Prostate gland (tissue), 2 donors: ENCODE measurements around the gene USP35. TPM values are rescaled to one million over a fixed set of nuclear protein-coding genes. Genes with fewer than 3 reads are reported as not detected.

Experiments used
- DNase-seq: peaks from one replicate; pipeline ENCODE4 v3.0.0-alpha.2; 2019; ENCODE audit warnings: low spot score
- H3K27ac ChIP-seq, 2 donors: fragments of 200-600 bp; sonication (generic); 2 replicates each; pipeline ENCODE4 v1.5.1; 2017 to 2019
- H3K27me3 ChIP-seq: fragments of 200-600 bp; sonication (generic); replicated peaks from 2 replicates; pipeline ENCODE4 v1.5.1; 2019; ENCODE audit not compliant: insufficient read depth
- H3K36me3 ChIP-seq, 2 donors: fragments of 200-600 bp; sonication (generic); 1 replicate in 1 of 2; 2 replicates in 1 of 2; pipeline versions ENCODE4 v1.5.1 to v1.8.1; 2017 to 2019
- H3K4me1 ChIP-seq: fragments of 200-600 bp; sonication (generic); replicated peaks from 2 replicates; pipeline ENCODE4 v1.5.1; 2019
- H3K4me3 ChIP-seq, 2 donors: fragments of 200-600 bp; sonication (generic); 2 replicates each; pipeline ENCODE4 v1.5.1; 2017 to 2019
- H3K9me3 ChIP-seq: fragments of 200-600 bp; sonication (generic); 2 replicates; pipeline ENCODE4 v1.5.1; 2017
- POLR2A ChIP-seq: fragments of 450-650 bp; IDR thresholded peaks from one replicate; pipeline ENCODE4 v1.6.1; 2016; ENCODE audit warnings: antibody characterized with exemption, mild to moderate bottlenecking
- POLR2AphosphoS5 ChIP-seq: sonication (generic); formaldehyde crosslinking; IDR thresholded peaks from one replicate; pipeline ENCODE4 v1.6.1; 2017; ENCODE audit warnings: antibody characterized with exemption
- WGBS: methylation state at CpG from one replicate; pipeline ENCODE4 v1.1.5; 2018; 5-methylcytosine and 5-hydroxymethylcytosine counted together
- intact Hi-C: fragments of 100-400 bp; cut with DNase I; formaldehyde crosslinking; loops from one replicate; pipeline ENCODE4 v1.14.2; 2022
- total RNA-seq, 2 donors: library from RNA; depleted of rRNA; stranded (reverse); fragments of >200 nt; gene quantifications; one replicate each; pipeline ENCODE4 v1.1.0, GENCODE V29; 2016
- TF ChIP-seq, protein P1 (sequence below), 4 experiments: fragments of 200-600 bp in 2 of 4; fragments of 450-650 bp in 2 of 4; sonication (generic) in 2 of 4; IDR thresholded peaks; 1 replicate in 3 of 4; 2 replicates in 1 of 4; pipeline ENCODE4 v1.5.1; 2016 to 2019; ENCODE audit warnings: antibody characterized with exemption in 4 of 4, mild to moderate bottlenecking in 2 of 4, moderate library complexity in 2 of 4

USP35 gene
- total RNA-seq, 2 donors from 2014 or later, result 3.4 to 13.6 TPM

DNA sequence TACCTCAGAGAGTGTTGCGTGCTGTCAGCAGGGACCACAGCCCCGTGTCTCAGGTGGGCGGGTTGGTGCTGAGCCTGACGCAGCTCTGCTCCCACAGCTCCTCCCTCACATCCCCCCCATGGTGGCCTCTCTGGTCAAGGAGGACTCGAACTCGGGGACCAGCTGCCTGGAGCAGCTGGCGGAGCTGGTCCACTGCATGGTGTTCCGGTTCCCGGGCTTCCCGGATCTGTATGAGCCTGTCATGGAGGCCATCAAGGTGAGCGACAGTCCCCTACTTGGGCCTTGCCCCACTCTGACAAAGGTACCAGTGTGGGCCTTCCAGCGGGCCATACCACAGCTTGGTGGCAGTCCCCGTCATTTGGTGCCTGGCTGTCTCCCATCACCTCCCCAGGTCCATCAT, 11.8 kb downstream of the USP35 start:
- no peaks in the 10 kb centered on the region for H3K27me3 ChIP-seq
- intact Hi-C loops, result no loop called here
- H3K27ac ChIP-seq, result no peak overlapping the region
- TF ChIP-seq POLR2AphosphoS5, result no peak
- TF ChIP-seq POLR2A, result no peak
- H3K9me3 ChIP-seq, result no peaks in the 10 kb centered on the region
- H3K4me3 ChIP-seq, result no peak overlapping the region
- 98% methylated on average over 13 of the region's 13 CpGs for WGBS
- H3K36me3 ChIP-seq, result peaks cover 0 to 5% of the 10 kb centered on the region in 2 donors
- DNase-seq, result no peak
- H3K4me1 ChIP-seq, result no peaks in the 10 kb centered on the region

DNA sequence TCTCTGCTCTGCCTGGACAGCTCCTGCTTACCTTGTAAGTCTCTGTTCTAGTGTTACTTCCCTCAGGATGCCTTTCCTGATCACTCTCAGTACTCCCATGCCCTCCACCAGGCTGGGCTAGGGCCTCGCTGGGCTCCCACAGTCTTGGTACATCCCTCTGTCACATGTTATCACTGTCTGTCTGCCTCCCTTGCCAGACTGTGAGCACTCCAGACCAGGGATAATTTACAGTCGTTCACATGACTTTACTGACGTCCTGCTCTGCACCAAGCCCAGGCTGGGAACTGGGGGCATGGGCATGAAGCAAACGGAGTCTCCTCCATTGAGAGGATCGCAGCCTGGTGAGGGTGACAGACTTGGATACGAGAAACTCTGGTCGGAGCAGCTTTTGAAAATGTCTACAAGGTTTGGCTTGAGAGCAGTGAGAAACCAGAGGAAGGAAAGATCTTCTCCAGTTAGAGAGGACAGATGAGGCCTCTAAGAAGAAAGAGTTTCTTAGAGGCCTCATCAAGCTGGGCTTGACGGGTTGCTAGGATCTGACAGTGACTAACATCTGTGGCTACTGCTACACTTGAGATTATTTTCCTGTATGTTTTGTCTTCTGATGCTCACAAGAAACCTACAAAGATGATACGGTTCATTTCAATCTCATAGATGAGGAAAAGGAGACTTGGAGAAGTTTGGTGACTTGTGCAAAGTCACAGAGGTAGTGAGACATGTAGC, 12.5 kb downstream of the USP35 start:
- DNase-seq, result no peak
- 82% methylated on average over 9 of the region's 9 CpGs for WGBS

DNA sequence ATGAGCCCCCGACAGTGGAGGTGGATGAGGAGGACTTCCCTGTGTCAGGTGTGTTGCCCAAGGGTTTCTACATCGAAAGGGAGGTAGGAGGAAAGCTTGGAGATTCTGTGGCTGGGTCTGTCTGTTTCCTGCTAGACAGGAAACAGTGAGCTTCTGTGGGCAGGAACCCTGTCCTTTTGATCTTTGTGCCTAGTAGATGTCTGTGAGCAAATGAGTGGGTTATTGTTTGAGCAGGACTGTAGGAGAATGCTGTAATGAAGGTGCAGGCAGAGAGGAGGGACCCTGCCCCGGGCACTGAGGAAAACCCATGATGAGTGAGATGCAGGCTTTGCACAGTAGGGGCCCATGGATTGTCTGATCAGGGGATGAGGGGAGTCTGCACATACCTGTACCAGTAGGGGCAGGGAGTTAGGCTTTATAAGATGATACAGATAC, 14.0 kb downstream of the USP35 start:
- peaks cover 0 to 5% of the 10 kb centered on the region in 2 donors for H3K36me3 ChIP-seq
- no peaks in the 10 kb centered on the region for H3K9me3 ChIP-seq
- no peak overlapping the region for H3K4me3 ChIP-seq
- no peaks in the 10 kb centered on the region for H3K27me3 ChIP-seq
- no peaks in the 10 kb centered on the region for H3K4me1 ChIP-seq
- intact Hi-C loops, result no loop called here
- no peak for DNase-seq
- H3K27ac ChIP-seq, result no peak overlapping the region
- TF ChIP-seq, protein P1, sequence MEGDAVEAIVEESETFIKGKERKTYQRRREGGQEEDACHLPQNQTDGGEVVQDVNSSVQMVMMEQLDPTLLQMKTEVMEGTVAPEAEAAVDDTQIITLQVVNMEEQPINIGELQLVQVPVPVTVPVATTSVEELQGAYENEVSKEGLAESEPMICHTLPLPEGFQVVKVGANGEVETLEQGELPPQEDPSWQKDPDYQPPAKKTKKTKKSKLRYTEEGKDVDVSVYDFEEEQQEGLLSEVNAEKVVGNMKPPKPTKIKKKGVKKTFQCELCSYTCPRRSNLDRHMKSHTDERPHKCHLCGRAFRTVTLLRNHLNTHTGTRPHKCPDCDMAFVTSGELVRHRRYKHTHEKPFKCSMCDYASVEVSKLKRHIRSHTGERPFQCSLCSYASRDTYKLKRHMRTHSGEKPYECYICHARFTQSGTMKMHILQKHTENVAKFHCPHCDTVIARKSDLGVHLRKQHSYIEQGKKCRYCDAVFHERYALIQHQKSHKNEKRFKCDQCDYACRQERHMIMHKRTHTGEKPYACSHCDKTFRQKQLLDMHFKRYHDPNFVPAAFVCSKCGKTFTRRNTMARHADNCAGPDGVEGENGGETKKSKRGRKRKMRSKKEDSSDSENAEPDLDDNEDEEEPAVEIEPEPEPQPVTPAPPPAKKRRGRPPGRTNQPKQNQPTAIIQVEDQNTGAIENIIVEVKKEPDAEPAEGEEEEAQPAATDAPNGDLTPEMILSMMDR (IDR thresholded peaks at IDR 0.05), result no peak
- no peak for TF ChIP-seq POLR2AphosphoS5
- TF ChIP-seq POLR2A, result no peak
- WGBS, result 39% methylated on average over 3 of the region's 3 CpGs

More for the DNA sequence above, 12.5 kb downstream of the USP35 start:
- TF ChIP-seq, protein P1 (IDR thresholded peaks at IDR 0.05), result no peak
- no peak for TF ChIP-seq POLR2AphosphoS5
- no peak for TF ChIP-seq POLR2A
- H3K9me3 ChIP-seq, result no peaks in the 10 kb centered on the region
- intact Hi-C loops, result no loop called here
- peaks cover 0 to 5% of the 10 kb centered on the region in 2 donors for H3K36me3 ChIP-seq
- H3K4me3 ChIP-seq, result no peak overlapping the region
- no peak overlapping the region for H3K27ac ChIP-seq
- no peaks in the 10 kb centered on the region for H3K4me1 ChIP-seq
- no peaks in the 10 kb centered on the region for H3K27me3 ChIP-seq

DNA sequence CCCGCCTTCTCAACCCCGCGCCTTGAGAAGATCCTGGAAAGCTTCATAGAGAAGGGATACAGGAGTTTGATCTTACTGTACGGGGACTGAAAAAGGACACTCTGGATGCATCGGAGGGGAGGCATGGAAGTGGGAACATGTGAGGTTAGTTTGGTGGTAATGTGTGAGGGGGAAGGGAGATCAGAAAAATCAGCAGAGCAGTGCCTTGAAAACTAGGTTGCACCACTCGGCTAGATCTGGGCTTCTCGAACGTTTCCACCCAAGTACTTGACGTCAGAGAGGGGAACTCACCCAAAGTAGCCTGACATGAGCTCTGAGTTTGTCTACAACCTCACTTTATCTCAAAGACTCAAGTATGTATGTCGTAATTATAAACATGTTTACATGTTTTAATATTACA, 14.5 kb downstream of the USP35 start:
- Histone ChIP-seq H3K4me3 (no peak overlapping the region), H3K4me1 (no peaks in the 10 kb centered on the region), H3K9me3 (no peaks in the 10 kb centered on the region), H3K27ac (no peak overlapping the region), H3K36me3 (peaks cover 0 to 5% of the 10 kb centered on the region in 2 donors), H3K27me3 (no peaks in the 10 kb centered on the region)
- 85% methylated on average over 10 of the region's 10 CpGs for WGBS
- intact Hi-C loops, result no loop called here
- DNase-seq, result no peak
- TF ChIP-seq POLR2AphosphoS5 (no peak), POLR2A (no peak)
- TF ChIP-seq, protein P1 (IDR thresholded peaks at IDR 0.05), result no peak

DNA sequence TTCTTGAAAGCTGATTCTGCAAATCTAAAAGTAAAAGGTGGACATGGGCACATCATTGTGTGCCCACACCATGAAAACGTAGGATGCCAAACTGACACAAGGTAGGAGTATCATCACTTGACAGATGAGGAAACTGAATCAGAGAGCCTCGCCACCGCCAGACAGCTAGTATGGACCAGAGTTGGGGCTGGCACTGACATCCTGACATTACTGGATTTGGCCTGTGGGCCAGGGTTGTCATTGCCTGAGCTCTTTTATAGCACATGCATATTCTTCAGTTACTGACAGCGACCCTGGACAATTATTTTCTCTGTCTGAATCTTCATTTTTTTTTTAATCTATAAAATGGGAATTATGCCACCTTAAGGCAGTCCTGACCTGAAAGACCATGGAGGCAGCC, 16.5 kb downstream of the USP35 start:
- Histone ChIP-seq H3K4me3 (no peak overlapping the region), H3K36me3 (peaks cover 0 to 2% of the 10 kb centered on the region in 2 donors), H3K27ac (no peak overlapping the region), H3K9me3 (no peaks in the 10 kb centered on the region), H3K27me3 (no peaks in the 10 kb centered on the region), H3K4me1 (no peaks in the 10 kb centered on the region)
- DNase-seq, result no peak
- intact Hi-C loops, result no loop called here
- 93% methylated on average over 4 of the region's 4 CpGs for WGBS
- TF ChIP-seq, protein P1 (IDR thresholded peaks at IDR 0.05), result no peak
- TF ChIP-seq POLR2A (no peak), POLR2AphosphoS5 (no peak)
